ENCODE measurements around the gene EMILIN1.

DNA sequence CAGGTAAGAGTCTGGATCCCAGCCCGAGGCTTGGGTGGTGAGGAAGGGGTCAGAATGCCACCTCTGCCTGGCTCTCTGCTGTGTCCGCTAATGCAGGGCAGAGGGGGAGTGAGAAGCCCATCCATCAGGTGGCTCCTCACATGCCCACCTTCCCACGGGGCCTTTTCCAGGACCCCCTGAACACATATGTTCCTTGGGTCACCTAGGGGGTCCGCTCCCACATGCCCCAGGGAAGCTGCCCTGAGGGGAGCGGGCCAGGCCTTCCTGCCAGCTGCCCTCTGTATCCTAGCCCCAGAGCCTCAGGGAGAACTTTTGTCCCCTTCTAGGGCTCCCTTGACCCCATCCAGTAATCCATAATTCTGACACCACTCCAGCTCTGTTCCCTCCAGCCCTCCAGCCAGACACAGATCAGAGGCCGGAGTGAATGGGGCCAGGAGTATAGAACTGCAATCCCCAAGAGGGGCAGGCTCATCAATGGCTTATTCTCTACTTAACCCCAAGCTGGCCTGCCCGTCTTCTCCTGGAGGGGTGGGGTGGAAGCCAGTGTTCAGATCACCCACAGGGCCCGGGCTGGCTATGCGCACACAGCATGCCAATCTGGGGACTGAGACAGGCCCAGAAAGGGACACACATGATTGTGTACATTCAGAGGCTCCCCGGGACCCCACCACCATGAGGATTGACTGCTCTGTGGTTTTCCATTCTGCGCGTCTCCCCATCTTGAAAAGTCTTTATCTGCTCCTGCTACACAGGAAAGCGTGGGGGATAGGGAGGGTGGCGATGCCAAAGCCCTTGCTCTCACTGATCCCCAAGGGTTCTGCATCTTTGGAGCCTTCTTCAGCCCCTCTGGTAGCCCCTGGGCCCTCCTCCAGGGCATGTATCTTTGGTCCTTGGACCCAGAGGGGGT, 1.1 kb downstream of the EMILIN1 start:
- TF ChIP-seq, protein P1, sequence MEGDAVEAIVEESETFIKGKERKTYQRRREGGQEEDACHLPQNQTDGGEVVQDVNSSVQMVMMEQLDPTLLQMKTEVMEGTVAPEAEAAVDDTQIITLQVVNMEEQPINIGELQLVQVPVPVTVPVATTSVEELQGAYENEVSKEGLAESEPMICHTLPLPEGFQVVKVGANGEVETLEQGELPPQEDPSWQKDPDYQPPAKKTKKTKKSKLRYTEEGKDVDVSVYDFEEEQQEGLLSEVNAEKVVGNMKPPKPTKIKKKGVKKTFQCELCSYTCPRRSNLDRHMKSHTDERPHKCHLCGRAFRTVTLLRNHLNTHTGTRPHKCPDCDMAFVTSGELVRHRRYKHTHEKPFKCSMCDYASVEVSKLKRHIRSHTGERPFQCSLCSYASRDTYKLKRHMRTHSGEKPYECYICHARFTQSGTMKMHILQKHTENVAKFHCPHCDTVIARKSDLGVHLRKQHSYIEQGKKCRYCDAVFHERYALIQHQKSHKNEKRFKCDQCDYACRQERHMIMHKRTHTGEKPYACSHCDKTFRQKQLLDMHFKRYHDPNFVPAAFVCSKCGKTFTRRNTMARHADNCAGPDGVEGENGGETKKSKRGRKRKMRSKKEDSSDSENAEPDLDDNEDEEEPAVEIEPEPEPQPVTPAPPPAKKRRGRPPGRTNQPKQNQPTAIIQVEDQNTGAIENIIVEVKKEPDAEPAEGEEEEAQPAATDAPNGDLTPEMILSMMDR (conservative IDR thresholded peaks at IDR 0.05; ENCODE audit: low read depth, low read length), result no peak
- TF ChIP-seq NFE2L2 (IDR thresholded peaks at IDR 0.05; ENCODE audit: low read depth, low read length) (no peak), CEBPB (IDR thresholded peaks at IDR 0.05; ENCODE audit: low read depth, low read length) (no peak), BHLHE40 (IDR thresholded peaks at IDR 0.05; ENCODE audit: low read depth, low read length) (no peak)
- TF ChIP-seq, protein P2, sequence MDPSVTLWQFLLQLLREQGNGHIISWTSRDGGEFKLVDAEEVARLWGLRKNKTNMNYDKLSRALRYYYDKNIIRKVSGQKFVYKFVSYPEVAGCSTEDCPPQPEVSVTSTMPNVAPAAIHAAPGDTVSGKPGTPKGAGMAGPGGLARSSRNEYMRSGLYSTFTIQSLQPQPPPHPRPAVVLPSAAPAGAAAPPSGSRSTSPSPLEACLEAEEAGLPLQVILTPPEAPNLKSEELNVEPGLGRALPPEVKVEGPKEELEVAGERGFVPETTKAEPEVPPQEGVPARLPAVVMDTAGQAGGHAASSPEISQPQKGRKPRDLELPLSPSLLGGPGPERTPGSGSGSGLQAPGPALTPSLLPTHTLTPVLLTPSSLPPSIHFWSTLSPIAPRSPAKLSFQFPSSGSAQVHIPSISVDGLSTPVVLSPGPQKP (IDR thresholded peaks at IDR 0.05; ENCODE audit: borderline replicate concordance, low read depth, low read length), result no peak

Measured in IMR-90 (cell line).